CD4-positive, alpha-beta T cell treated with Interleukin-2 at 100 ng/mL for 4 hours (primary cell): Measurements from ENCODE around the gene PPP2R2D.

Source experiments
- DNase-seq: peaks from one replicate; pipeline ENCODE4 v3.0.0-alpha.2; 2020; ENCODE audit warnings: low spot score

The PPP2R2D gene

DNA sequence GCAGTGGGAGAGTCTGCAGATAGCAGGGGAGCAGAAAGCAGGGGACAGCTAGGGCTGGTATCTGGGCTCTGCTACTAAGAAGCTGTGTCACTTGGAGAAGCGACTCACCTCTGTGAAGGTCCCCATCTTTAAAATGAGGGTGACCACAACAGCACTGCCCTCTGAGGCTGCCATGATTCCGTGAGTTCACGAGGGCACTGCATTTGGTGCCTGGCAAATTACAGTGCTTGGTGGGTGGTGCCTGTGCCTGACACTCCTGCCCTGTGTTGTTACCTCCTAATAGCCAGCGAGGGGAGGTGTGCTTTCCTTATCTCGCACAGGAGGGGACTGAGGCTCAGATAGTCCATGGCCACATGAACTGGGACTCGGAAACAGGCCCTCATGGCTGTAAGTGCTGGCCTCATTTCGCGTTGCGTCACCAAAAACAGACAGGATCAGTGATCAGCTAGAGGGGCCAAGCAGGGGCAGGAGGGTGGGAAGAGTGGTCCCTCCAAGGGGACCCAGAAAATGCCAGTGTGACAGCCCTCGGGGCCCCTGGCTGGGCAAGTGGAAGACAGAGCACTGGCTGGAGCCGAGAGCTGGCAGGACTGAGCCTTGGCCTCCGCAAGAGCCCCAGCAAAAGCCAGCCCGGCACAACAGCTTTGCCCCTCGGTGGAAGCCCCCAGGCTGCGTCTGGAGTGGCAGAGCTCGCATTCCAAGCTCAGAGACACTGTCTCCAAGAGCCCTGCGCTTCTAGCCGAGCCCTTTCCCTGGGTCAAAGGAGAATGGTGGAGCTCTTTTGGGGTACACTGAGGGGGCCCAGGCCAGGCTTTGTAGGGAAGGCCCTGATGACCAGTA is 98.3 kb downstream of the PPP2R2D start:
- DNase-seq: no peak

DNA sequence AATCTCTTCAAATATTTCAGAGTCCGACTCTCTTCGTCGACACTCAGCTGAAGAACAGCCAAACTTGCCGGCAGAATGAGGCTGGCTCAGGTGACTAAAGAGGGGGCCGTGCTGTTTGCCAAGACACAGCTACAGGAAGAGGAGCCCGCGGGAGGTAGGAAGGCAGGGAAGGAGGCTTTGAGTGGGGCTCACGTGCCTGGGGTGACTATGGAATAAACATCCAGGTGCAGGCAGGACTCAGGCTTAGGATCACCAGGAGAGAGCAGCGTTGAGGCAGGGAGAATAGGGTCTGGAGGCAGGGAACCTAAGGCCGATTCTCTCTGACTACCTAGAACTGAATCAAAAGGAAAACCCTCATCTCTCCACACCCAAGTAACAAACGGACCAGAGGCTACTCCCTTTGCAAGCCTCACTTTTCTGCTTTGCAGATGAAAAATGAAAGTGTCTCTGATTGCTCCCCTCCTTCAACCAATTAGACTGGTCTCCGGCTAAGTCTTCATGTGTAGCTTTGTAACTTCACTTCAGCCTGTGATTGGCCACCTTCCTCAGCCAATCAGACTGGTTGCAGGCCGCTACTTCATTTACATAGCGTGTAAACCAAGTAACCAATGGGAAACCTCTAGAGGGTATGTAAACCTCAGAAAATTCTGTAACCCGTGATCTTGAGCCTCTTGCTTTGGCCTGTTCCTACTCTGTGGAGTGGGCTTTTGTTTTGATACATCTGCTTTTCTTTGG is 100.6 kb downstream of the PPP2R2D start:
- DNase-seq: peak; percentile 17

DNA sequence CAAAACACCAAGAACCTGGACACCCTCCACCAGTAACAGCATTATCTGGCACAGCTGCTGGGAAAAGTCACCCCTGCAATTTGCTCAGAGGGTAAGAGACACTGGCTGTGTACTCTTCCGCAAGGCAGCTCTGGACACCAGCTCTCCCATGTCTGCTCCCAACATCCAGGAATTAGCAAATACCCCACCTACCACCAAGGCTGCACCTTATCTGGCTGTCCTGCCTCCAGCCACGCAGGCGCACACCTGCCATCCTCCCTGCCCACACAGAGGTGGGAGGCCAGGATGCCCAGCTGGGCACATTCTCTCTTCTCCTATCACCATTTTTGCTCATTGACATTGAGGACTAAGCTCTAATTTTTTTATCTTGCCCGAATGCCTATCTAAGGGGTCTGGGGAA is 101.2 kb downstream of the PPP2R2D start:
- DNase-seq: no peak

DNA sequence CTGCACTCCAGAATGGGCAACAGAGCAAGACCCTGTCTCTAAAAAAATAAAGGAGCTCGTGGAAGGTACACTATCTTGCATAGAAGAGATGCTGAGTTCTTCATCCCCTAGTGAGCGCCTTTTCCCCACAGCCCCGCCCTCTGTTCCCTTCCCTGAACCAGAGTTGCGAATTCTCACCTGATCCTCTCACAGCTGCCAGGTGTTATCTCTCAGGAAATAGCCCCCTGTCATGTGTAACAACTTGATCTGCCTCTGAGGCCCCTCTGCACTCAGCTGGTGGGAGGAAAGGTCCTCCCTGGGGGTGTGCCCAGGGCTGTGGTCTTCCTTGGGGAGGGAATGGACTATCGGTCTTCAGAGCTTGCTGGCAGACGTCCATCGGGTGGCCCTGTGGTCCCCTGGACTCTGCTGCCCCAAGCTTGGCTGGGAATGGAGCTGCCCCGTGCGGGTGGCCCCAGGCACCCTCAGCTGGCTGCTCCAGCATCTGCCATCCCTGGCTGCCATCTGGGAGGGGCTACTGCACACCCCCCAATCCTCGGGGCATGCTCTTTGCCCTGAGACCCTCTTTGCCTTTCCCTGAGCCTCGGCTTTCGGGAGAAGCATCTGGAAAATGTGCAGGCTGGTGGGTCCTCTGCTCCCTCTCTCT is 102.6 kb downstream of the PPP2R2D start:
- DNase-seq: no peak

DNA sequence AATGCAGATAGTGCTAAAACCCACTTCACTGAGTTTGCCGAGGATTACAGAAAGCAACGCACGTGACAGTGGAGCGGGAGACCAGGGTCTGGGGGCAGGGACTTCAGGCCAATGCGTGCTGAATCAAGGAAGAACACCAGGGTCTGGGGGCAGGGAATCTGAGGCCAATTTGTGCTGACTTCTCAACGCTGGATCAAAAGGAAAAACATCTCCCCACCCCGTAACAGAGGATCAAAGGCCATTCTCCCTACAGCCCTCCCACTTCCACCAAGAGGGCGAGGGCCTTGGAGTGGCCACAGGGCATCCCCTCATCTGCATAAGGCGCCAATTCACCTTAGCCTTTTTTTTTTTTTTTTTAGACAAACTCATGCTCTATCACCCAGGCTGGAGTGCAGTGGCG is 103.2 kb downstream of the PPP2R2D start:
- no peak for DNase-seq

DNA sequence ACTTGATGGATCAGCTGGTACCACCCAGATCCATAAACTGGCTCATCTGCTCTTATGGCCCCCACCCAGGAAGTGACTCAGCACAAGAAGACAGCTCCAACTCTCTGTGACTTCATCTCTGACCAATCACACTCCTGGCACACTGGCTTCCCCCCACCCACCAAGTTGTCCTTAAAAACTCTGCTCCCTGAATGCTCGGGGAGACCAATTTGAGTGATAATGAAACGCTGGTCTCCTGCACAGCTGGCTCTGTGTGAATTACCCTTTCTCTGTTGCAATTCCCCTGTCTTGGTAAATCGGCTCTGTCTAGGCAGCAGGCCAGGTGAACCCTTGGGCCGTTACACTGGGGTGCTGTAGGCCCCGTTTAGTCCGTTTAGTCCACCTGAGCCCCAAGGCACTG is 104.3 kb downstream of the PPP2R2D start:
- no peak for DNase-seq

DNA sequence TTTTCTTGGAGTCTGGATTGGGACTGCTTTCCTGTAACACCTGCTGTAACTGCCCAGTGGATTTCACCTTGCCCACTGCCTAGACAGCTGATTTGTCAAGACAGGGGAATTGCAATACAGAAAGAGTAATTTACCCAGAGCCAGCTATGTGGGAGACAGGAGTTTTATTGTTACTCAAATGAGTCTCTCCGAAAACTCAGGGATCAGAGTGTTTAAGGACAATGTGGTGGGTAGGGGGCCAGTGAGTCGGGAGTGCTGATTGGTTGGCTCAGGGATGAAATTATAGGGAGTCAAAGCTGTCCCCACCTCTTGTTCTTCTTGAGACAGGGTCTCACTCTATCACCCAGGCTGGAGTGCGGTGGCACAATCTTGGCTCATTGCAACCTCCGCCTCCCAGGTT is 106.2 kb downstream of the PPP2R2D start:
- DNase-seq: no peak

DNA sequence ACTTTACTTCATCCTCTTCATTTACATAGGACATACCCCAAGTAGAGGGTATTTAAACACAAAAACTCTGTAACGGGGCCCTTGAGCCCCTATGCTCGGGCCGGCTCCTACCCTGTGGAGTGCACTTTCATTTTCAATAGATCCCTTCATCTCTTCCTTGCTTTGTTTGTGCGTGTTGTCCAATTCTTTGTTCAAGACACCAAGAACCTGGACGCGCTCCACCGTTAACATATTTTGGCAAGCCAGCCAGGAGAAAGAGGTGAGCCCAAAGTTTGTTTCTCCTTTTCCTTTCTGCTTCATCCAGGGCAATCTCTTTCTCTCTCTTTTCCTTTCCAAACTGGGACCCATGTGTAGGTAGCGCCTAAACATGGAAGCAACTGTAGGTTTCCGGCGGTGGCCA is 106.9 kb downstream of the PPP2R2D start:
- DNase-seq: no peak
